Kidney epithelial cell (primary cell): Measurements from ENCODE around the gene TIGD4. TPM values are rescaled to one million over a fixed set of nuclear protein-coding genes. Genes with fewer than 3 reads are reported as not detected.

Experiments
- DNase-seq: peaks from one replicate; pipeline ENCODE4 v3.0.0-alpha.2; 2010; ENCODE audit warnings: low read depth
- H3K27me3 ChIP-seq: 2 replicates; pipeline ENCODE4 v1.6.0; 2011; ENCODE audit warnings: low read length; ENCODE audit not compliant: control insufficient read depth, insufficient read depth
- H3K36me3 ChIP-seq: 2 replicates; pipeline ENCODE4 v1.5.1; 2011; ENCODE audit warnings: low read length; ENCODE audit not compliant: control insufficient read depth, insufficient read depth
- H3K4me3 ChIP-seq: 2 replicates; pipeline ENCODE4 v1.5.1; 2011; ENCODE audit warnings: low read depth, mild to moderate bottlenecking, control low read depth, low read length
- CTCF ChIP-seq: IDR thresholded peaks from 2 replicates; pipeline ENCODE4 v1.5.1; 2011; ENCODE audit warnings: mild to moderate bottlenecking, moderate library complexity, low read length, control low read depth, inconsistent platforms; ENCODE audit not compliant: insufficient read depth, poor library complexity, severe bottlenecking
- total RNA-seq: library from RNA; depleted of rRNA; stranded (reverse); fragments of >200 nt; gene quantifications from 2 replicates; pipeline ENCODE4 v1.2.3, GENCODE V29; 2015

TIGD4 gene
- total RNA-seq, 1 donor from 2014 or later: 0.29 TPM

- H3K27me3 ChIP-seq: no peaks in the 10 kb centered on the region
- TF ChIP-seq CTCF: no peak
- DNase-seq: no peak
- H3K4me3 ChIP-seq: peak overlapping the region; percentile 77
- no peaks in the 10 kb centered on the region for H3K36me3 ChIP-seq
These were observed 646 bp downstream of the TIGD4 start for GRCh38 chr4:152778656-152779512.

GRCh38 chr4:152777488-152777887, 2.0 kb downstream of the TIGD4 start:
- Histone ChIP-seq H3K4me3 (no peak overlapping the region), H3K27me3 (no peaks in the 10 kb centered on the region), H3K36me3 (no peaks in the 10 kb centered on the region)
- TF ChIP-seq CTCF: no peak
- DNase-seq: no peak

GRCh38 chr4:152776352-152776751, 3.2 kb downstream of the TIGD4 start:
- no peak for TF ChIP-seq CTCF
- DNase-seq: no peak
- no peaks in the 10 kb centered on the region for H3K27me3 ChIP-seq

GRCh38 chr4:152773953-152774352, 5.6 kb downstream of the TIGD4 start:
- Histone ChIP-seq H3K36me3 (no peaks in the 10 kb centered on the region), H3K4me3 (no peak overlapping the region), H3K27me3 (no peaks in the 10 kb centered on the region)
- no peak for TF ChIP-seq CTCF
- DNase-seq: no peak

More at GRCh38 chr4:152776352-152776751, 3.2 kb downstream of the TIGD4 start:
- Histone ChIP-seq H3K36me3 (no peaks in the 10 kb centered on the region), H3K4me3 (no peak overlapping the region)

- H3K27me3 ChIP-seq: no peaks in the 10 kb centered on the region
These were observed 6.2 kb downstream of the TIGD4 start for GRCh38 chr4:152773339-152773738.

More at GRCh38 chr4:152773339-152773738, 6.2 kb downstream of the TIGD4 start:
- H3K4me3 ChIP-seq: no peak overlapping the region
- DNase-seq: no peak
- no peaks in the 10 kb centered on the region for H3K36me3 ChIP-seq
- TF ChIP-seq CTCF: no peak
